GM23248 (cell line): ENCODE data around the gene TMED5.

Source experiments
- EZH2 ChIP-seq: fragments of 200-600 bp; sonication (generic); IDR thresholded peaks from 2 replicates; pipeline ENCODE4 v1.6.1; 2018; ENCODE audit warnings: antibody characterized with exemption, mild to moderate bottlenecking; ENCODE audit not compliant: insufficient read depth, poor library complexity, severe bottlenecking
- EZH2phosphoT487 ChIP-seq: fragments of 200-600 bp; sonication (generic); IDR thresholded peaks from 2 replicates; pipeline ENCODE4 v1.6.1; 2018; ENCODE audit warnings: antibody characterized with exemption, moderate library complexity, mild to moderate bottlenecking, low read depth; ENCODE audit not compliant: insufficient read depth

GRCh38 chr1:93120614-93121013 lies 59.6 kb downstream of the TMED5 start:
- TF ChIP-seq EZH2 (no peak), EZH2phosphoT487 (no peak)
